ENCODE results near the gene MBOAT2. TPM values are rescaled to one million over a fixed set of nuclear protein-coding genes. Genes with fewer than 3 reads are reported as not detected.

MBOAT2 gene
- total and polyA plus RNA-seq, 5 experiments from 2014 or later: 0.82 to 1.8 (median 1.1) TPM; not detected in 1

GRCh38 chr2:8853426-8853825 lies 150.1 kb downstream of the MBOAT2 start:
- Mint-ChIP-seq H3K27ac (no peak overlapping the region), H3K4me1 (peaks cover 0 to 3% (median 1%) of the 10 kb centered on the region in 4 donors), H3K4me3 (no peak overlapping the region), H3K36me3 (no peaks in the 10 kb centered on the region), H3K27me3 (peaks cover 0 to 8% (median 4%) of the 10 kb centered on the region in 5 donors), H3K9me3 (no peaks in the 10 kb centered on the region)
- DNase-seq (no peak), ATAC-seq (no peak)
- POLR2A ChIA-PET: no interaction called here

- POLR2A ChIA-PET: no interaction called here
- no peak overlapping the region for H3K4me3 Mint-ChIP-seq
- no peaks in the 10 kb centered on the region for H3K9me3 Mint-ChIP-seq
- no peaks in the 10 kb centered on the region for H3K36me3 Mint-ChIP-seq
- DNase-seq (no peak), ATAC-seq (no peak)
- H3K27me3 Mint-ChIP-seq: peaks cover 2 to 11% (median 8%) of the 10 kb centered on the region in 5 donors
- no peak overlapping the region for H3K27ac Mint-ChIP-seq
- H3K4me1 Mint-ChIP-seq: peaks cover 0 to 3% (median 1%) of the 10 kb centered on the region in 4 donors
These were observed 151.5 kb downstream of the MBOAT2 start for GRCh38 chr2:8851811-8852560.

GRCh38 chr2:8850845-8851487 lies 152.5 kb downstream of the MBOAT2 start:
- POLR2A ChIA-PET: no interaction called here
- Mint-ChIP-seq H3K9me3 (no peaks in the 10 kb centered on the region), H3K27ac (peak overlapping the region in 1 of 10 donors; percentile 24), H3K4me1 (peaks cover 0 to 3% (median 1%) of the 10 kb centered on the region in 4 donors), H3K36me3 (no peaks in the 10 kb centered on the region), H3K27me3 (peaks cover 10 to 21% (median 18%) of the 10 kb centered on the region in 5 donors), H3K4me3 (no peak overlapping the region)
- no peak for ATAC-seq
- DNase-seq: no peak

GRCh38 chr2:8849327-8849726 lies 154.2 kb downstream of the MBOAT2 start:
- H3K9me3 Mint-ChIP-seq: no peaks in the 10 kb centered on the region
- peaks cover 17 to 32% (median 28%) of the 10 kb centered on the region in 5 donors for H3K27me3 Mint-ChIP-seq
- H3K36me3 Mint-ChIP-seq: no peaks in the 10 kb centered on the region
- POLR2A ChIA-PET: no interaction called here
- no peak for DNase-seq
- H3K27ac Mint-ChIP-seq: no peak overlapping the region
- ATAC-seq: no peak
- H3K4me3 Mint-ChIP-seq: no peak overlapping the region
- peaks cover 0 to 3% (median 1%) of the 10 kb centered on the region in 4 donors for H3K4me1 Mint-ChIP-seq

GRCh38 chr2:8848328-8849100 lies 155.0 kb downstream of the MBOAT2 start:
- no peaks in the 10 kb centered on the region for H3K36me3 Mint-ChIP-seq
- H3K4me3 Mint-ChIP-seq: no peak overlapping the region
- no peaks in the 10 kb centered on the region for H3K9me3 Mint-ChIP-seq
- H3K27me3 Mint-ChIP-seq: peaks cover 17 to 32% (median 30%) of the 10 kb centered on the region in 5 donors
- peaks cover 0 to 3% (median 1%) of the 10 kb centered on the region in 4 donors for H3K4me1 Mint-ChIP-seq
- POLR2A ChIA-PET: no interaction called here
- no peak overlapping the region for H3K27ac Mint-ChIP-seq
- ATAC-seq (no peak), DNase-seq (no peak)

GRCh38 chr2:8847400-8847799 lies 156.1 kb downstream of the MBOAT2 start:
- ATAC-seq: no peak
- Mint-ChIP-seq H3K4me1 (peaks cover 0 to 3% (median 1%) of the 10 kb centered on the region in 4 donors), H3K27me3 (peaks cover 17 to 32% (median 30%) of the 10 kb centered on the region in 5 donors), H3K9me3 (no peaks in the 10 kb centered on the region), H3K4me3 (no peak overlapping the region), H3K27ac (no peak overlapping the region), H3K36me3 (no peaks in the 10 kb centered on the region)
- POLR2A ChIA-PET: no interaction called here
- no peak for DNase-seq

- H3K27ac Mint-ChIP-seq: no peak overlapping the region
- H3K9me3 Mint-ChIP-seq: no peaks in the 10 kb centered on the region
- POLR2A ChIA-PET: no interaction called here
- no peak for DNase-seq
- H3K27me3 Mint-ChIP-seq: peaks cover 17 to 26% (median 20%) of the 10 kb centered on the region in 5 donors
- no peaks in the 10 kb centered on the region for H3K36me3 Mint-ChIP-seq
- peaks cover 4 to 14% (median 8%) of the 10 kb centered on the region in 4 donors for H3K4me1 Mint-ChIP-seq
- no peak for ATAC-seq
- no peak overlapping the region for H3K4me3 Mint-ChIP-seq
These were observed 161.6 kb downstream of the MBOAT2 start for GRCh38 chr2:8841932-8842331.

- Mint-ChIP-seq H3K9me3 (no peaks in the 10 kb centered on the region), H3K4me1 (peaks cover 8 to 25% (median 20%) of the 10 kb centered on the region in 4 donors), H3K36me3 (no peaks in the 10 kb centered on the region), H3K4me3 (peak overlapping the region in 3 of 10 donors; percentile 11 to 44 (median 34)), H3K27me3 (peaks cover 7 to 13% (median 9%) of the 10 kb centered on the region in 5 donors), H3K27ac (peak overlapping the region in 1 of 10 donors; percentile 9)
- POLR2A ChIA-PET: no interaction called here
- DNase-seq: no peak
- no peak for ATAC-seq
These were observed 162.9 kb downstream of the MBOAT2 start for GRCh38 chr2:8840475-8841091.

GRCh38 chr2:8839189-8839965 lies 164.1 kb downstream of the MBOAT2 start:
- Mint-ChIP-seq H3K36me3 (no peaks in the 10 kb centered on the region), H3K9me3 (no peaks in the 10 kb centered on the region), H3K27ac (no peak overlapping the region), H3K27me3 (peaks cover 0 to 3% (median under 1%) of the 10 kb centered on the region in 5 donors), H3K4me3 (peak overlapping the region in 1 of 10 donors; percentile 54), H3K4me1 (peaks cover 16 to 35% (median 32%) of the 10 kb centered on the region in 4 donors)
- ATAC-seq: no peak
- DNase-seq: no peak
- POLR2A ChIA-PET: interaction anchor here (0.6 kb wide), 1 partner anchor 1645 kb away, joined by 4 read pairs; no protein-coding TSS in a partner anchor

GRCh38 chr2:8837795-8838140 lies 165.7 kb downstream of the MBOAT2 start:
- H3K27me3 Mint-ChIP-seq: no peaks in the 10 kb centered on the region
- no peaks in the 10 kb centered on the region for H3K9me3 Mint-ChIP-seq
- POLR2A ChIA-PET: interaction anchor here (0.6 kb wide), 1 partner anchor 586 kb away, joined by 4 read pairs; no protein-coding TSS in a partner anchor
- peak; percentile 23 to 28 for ATAC-seq
- DNase-seq: no peak
- H3K4me1 Mint-ChIP-seq: peaks cover 24 to 49% (median 46%) of the 10 kb centered on the region in 4 donors
- H3K36me3 Mint-ChIP-seq: peaks cover 0 to 2% (median 0%) of the 10 kb centered on the region in 3 donors
- H3K4me3 Mint-ChIP-seq: peak overlapping the region; percentile 99 to 100 (median 100)
- H3K27ac Mint-ChIP-seq: peak overlapping the region in 7 of 10 donors; percentile 9 to 99 (median 98)

GRCh38 chr2:8836971-8837794 lies 166.3 kb downstream of the MBOAT2 start, which contains the start of gene KIDINS220:
Gene KIDINS220 (minus strand): TSS chr2:8837613. CDS start chr2:8827093, 10,520 bp downstream.
- Mint-ChIP-seq H3K4me1 (peaks cover 26 to 55% (median 51%) of the 10 kb centered on the region in 4 donors), H3K36me3 (peaks cover 0 to 2% (median 0%) of the 10 kb centered on the region in 3 donors), H3K4me3 (peak within 1 kb of the TSS; percentile 99 to 100 (median 100))

More at GRCh38 chr2:8836971-8837794, 166.3 kb downstream of the MBOAT2 start, which contains the start of gene KIDINS220:
- peak; percentile 77 to 93 (median 85) for DNase-seq
- POLR2A ChIA-PET: interaction anchor here (0.6 kb wide), 1 partner anchor 587 kb away, joined by 4 read pairs; no protein-coding TSS in a partner anchor
- no peaks in the 10 kb centered on the region for H3K27me3 Mint-ChIP-seq
- peak; percentile 91 to 93 for ATAC-seq
- H3K27ac Mint-ChIP-seq: peak within 1 kb of the TSS; percentile 96 to 99 (median 98)
- no peaks in the 10 kb centered on the region for H3K9me3 Mint-ChIP-seq

All from naive thymus-derived CD8-positive, alpha-beta T cell (primary cell).